ENCODE results near the gene KRTAP17-1. TPM values are rescaled to one million over a fixed set of nuclear protein-coding genes. Genes with fewer than 3 reads are reported as not detected.
A peak's percentile ranks its signal among the peaks of the same experiment; 100 is the strongest.

The KRTAP17-1 gene
- total and polyA plus RNA-seq, 12 donors = not detected

GRCh38 chr17:41326173-41327145 lies 10.9 kb upstream of the KRTAP17-1 start:
- no peaks in the 10 kb centered on the region for H3K27me3 ChIP-seq
- WGBS, 4 donors = 83 to 91% (median 87%) methylated on average over 8 to 18 of the region's 18 CpGs
- no peak for DNase-seq
- H3K4me3 ChIP-seq = no peak overlapping the region
- intact Hi-C loops (cut with DNase I) = loop anchor here in 1 of 2 donors (10.0 kb wide), 2 partner anchors 328 to 422 kb away; no protein-coding TSS in a partner anchor
- no peaks in the 10 kb centered on the region for H3K9me3 ChIP-seq (replicated peaks in 1 of 3)
- no peaks in the 10 kb centered on the region for H3K36me3 ChIP-seq (replicated peaks in 1 of 2)
- H3K4me1 ChIP-seq (replicated peaks in 1 of 2) = no peaks in the 10 kb centered on the region
- H3K27ac ChIP-seq = no peak overlapping the region
- TF ChIP-seq POLR2A (IDR thresholded peaks at IDR 0.05) = no peak
- TF ChIP-seq CTCF (IDR thresholded peaks at IDR 0.05) = no peak

GRCh38 chr17:41325611-41326010 lies 10.1 kb upstream of the KRTAP17-1 start:
- no peaks in the 10 kb centered on the region for H3K9me3 ChIP-seq (replicated peaks in 1 of 3)
- TF ChIP-seq POLR2A (IDR thresholded peaks at IDR 0.05) = no peak
- no peak for DNase-seq
- H3K4me3 ChIP-seq = no peak overlapping the region
- 87 to 100% (median 93%) methylated on average over 2 to 6 of the region's 6 CpGs; no CpG with 5 or more reads in 1 of the 4 donors for WGBS, 4 donors
- intact Hi-C loops (cut with DNase I) = loop anchor here in 1 of 2 donors (10.0 kb wide), 2 partner anchors 329 to 421 kb away; no protein-coding TSS in a partner anchor
- H3K27ac ChIP-seq = no peak overlapping the region
- no peaks in the 10 kb centered on the region for H3K27me3 ChIP-seq
- no peaks in the 10 kb centered on the region for H3K4me1 ChIP-seq (replicated peaks in 1 of 2)
- H3K36me3 ChIP-seq (replicated peaks in 1 of 2) = no peaks in the 10 kb centered on the region

- DNase-seq = no peak
- H3K27me3 ChIP-seq = no peaks in the 10 kb centered on the region
- 81 to 92% (median 86%) methylated on average over 8 to 10 of the region's 10 CpGs for WGBS, 4 donors
- H3K4me3 ChIP-seq = no peak overlapping the region
- TF ChIP-seq CTCF (IDR thresholded peaks at IDR 0.05) = no peak
- no peak for TF ChIP-seq POLR2A (IDR thresholded peaks at IDR 0.05)
- no peaks in the 10 kb centered on the region for H3K4me1 ChIP-seq (replicated peaks in 1 of 2)
- H3K27ac ChIP-seq = no peak overlapping the region
- intact Hi-C loops (cut with DNase I) = loop anchor here in 1 of 2 donors (10.0 kb wide), 2 partner anchors 330 to 420 kb away; no protein-coding TSS in a partner anchor
- H3K9me3 ChIP-seq (replicated peaks in 1 of 3) = no peaks in the 10 kb centered on the region
- no peaks in the 10 kb centered on the region for H3K36me3 ChIP-seq (replicated peaks in 1 of 2)
Observed at GRCh38 chr17:41325126-41325525, 9.6 kb upstream of the KRTAP17-1 start.

- intact Hi-C loops (cut with DNase I) = loop anchor here (5.0 to 10.0 kb wide), 3 partner anchors 330 to 420 kb away; no protein-coding TSS in a partner anchor
- H3K4me1 ChIP-seq (replicated peaks in 1 of 2) = no peaks in the 10 kb centered on the region
- WGBS, 4 donors = 64 to 80% (median 71%) methylated on average over 6 to 16 of the region's 16 CpGs
- H3K36me3 ChIP-seq (replicated peaks in 1 of 2) = no peaks in the 10 kb centered on the region
- peak in 1 of 7 donors; percentile 9 for DNase-seq
- H3K27ac ChIP-seq = no peak overlapping the region
- H3K4me3 ChIP-seq = no peak overlapping the region
- TF ChIP-seq POLR2A (IDR thresholded peaks at IDR 0.05) (no peak), CTCF (IDR thresholded peaks at IDR 0.05) (peak in 1 of 6 experiments; percentile 15)
- H3K27me3 ChIP-seq = no peaks in the 10 kb centered on the region
- H3K9me3 ChIP-seq (replicated peaks in 1 of 3) = peaks cover 0 to 4% (median 0%) of the 10 kb centered on the region in 3 donors
Observed at GRCh38 chr17:41324180-41325075, 8.9 kb upstream of the KRTAP17-1 start.

Measured in adrenal gland (tissue), 12 donors.